Pancreas (tissue), 10 donors: Measurements from ENCODE around the gene GLI1. TPM values are rescaled to one million over a fixed set of nuclear protein-coding genes. Genes with fewer than 3 reads are reported as not detected.
"Not testable (repeated sequence)": the region's sequence is repeated elsewhere in the genome, so short reads cannot be mapped to it uniquely, and the experiment has no call there.

ENCODE experiments used
- ATAC-seq, 4 donors: fragments of 200-7000 bp; cut with Tn5 transposase; one replicate each; pipeline versions ENCODE4 v1.8.0 to v1.9.1; 2020; ENCODE audit warnings: mild to moderate bottlenecking in 4 of 4, moderate library complexity in 4 of 4
- DNase-seq, 6 donors: peaks; one replicate each; pipeline ENCODE4 v3.0.0-alpha.2; 2020
- FAIRE-seq: peaks from 2 replicates; lab custom pipeline; 2012; peaks lifted over from hg19 to GRCh38; lab: Jason Lieb, UNC
- H3K27ac ChIP-seq, 4 donors: fragments of 200-600 bp; sonication (generic); 1 replicate in 3 of 4; 2 replicates in 1 of 4; pipeline versions ENCODE4 v1.5.0 to v1.8.0; 2020
- H3K27me3 ChIP-seq, 4 donors: fragments of 200-600 bp; one replicate each; pipeline ENCODE4 v1.8.0; 2021
- H3K36me3 ChIP-seq, 3 donors: fragments of 200-600 bp; sonication (generic) in 1 of 3; one replicate each; pipeline versions ENCODE4 v1.5.0 to v1.8.0; 2020 to 2021
- H3K4me1 ChIP-seq, 3 donors: fragments of 200-600 bp; one replicate each; pipeline ENCODE4 v1.8.0; 2021
- H3K4me3 ChIP-seq, 4 donors: fragments of 200-600 bp; sonication (generic) in 2 of 4; one replicate each; pipeline versions ENCODE4 v1.5.0 to v1.8.0; 2020 to 2021
- H3K9me3 ChIP-seq, 4 donors: fragments of 200-600 bp; one replicate each; pipeline ENCODE4 v1.8.0; 2021
- WGBS, 2 donors: extraction: QIAGEN DNeasy Blood & Tissue Kit; methylation state at CpG; one replicate each; pipeline ENCODE4 v1.1.7; 2013; 5-methylcytosine and 5-hydroxymethylcytosine counted together
- intact Hi-C, 3 donors: fragments of 100-400 bp; cut with DNase I; formaldehyde crosslinking; loops; one replicate each; pipeline versions ENCODE4 v1.11.1 to v1.14.2; 2022
- polyA plus RNA-seq, 2 donors: library from polyadenylated mRNA; stranded (reverse); fragments of 200-250 nt; gene quantifications; one replicate each; pipeline ENCODE4 v1.2.3, GENCODE V29; 2013
- total RNA-seq, 6 donors: library from RNA; stranded (reverse); fragmentation: NEBNext Ultra II Directional in 4 of 6; extraction: Animal tissue kit (Norgen Biotek cat#: 25700) in 4 of 6; gene quantifications; one replicate each; pipeline versions ENCODE4 v1.2.1 to v1.2.4, GENCODE V29; 2021 to 2023
- TF ChIP-seq, protein P1 (sequence below), 4 donors: fragments of 200-600 bp; sonication (generic) in 3 of 4; IDR thresholded peaks; one replicate each; pipeline versions ENCODE4 v1.5.0 to v1.8.0; 2021; ENCODE audit warnings: antibody characterized with exemption in 4 of 4
- donor health status: healthy with polysubstance abuse.
- donor health status: DM: no; HTN: no; CAD: no; lungs with moderate emphysema.
- donor health status: DM: no; HTN: no; CAD: no.
- donor health status: control.
- donor health status: control.
- donor health status: Bipolar disorder and iron deficiency.
- donor health status: DM: yes; HTN: yes; CAD: no.
- donor health status: DM: no; HTN: no; CAD: no.
- donor health status: DM: no; HTN: no; CAD: no.
- donor health status: DM: yes; HTN: yes; CAD: no.

The GLI1 gene
- total and polyA plus RNA-seq, 8 donors = 0.06 to 2.2 (median 0.46) TPM; not detected in 2

DNA sequence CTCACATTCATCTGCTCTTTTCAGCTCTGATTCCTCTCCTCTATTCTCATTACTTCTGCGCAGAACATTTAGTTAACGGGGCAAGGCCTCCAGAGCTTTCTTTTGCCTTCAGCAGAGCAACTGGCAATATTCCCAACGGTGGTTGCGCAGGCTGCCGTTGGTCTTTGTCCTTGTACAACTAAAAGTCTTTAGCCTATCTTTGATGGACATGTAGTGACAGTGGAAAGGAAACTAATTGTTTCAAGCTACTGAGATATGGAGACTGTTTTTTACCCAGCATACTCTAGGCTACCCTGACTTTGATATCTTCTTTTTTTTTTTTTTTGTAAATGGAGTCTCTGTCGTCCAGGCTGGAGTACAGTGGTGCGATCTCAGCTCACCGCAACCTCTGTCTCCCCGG is 41.3 kb upstream of the GLI1 start:
- intact Hi-C loops = no loop called here
- ATAC-seq (peak in 3 of 4 donors; percentile 32 to 62 (median 52)), FAIRE-seq (no peak)

DNA sequence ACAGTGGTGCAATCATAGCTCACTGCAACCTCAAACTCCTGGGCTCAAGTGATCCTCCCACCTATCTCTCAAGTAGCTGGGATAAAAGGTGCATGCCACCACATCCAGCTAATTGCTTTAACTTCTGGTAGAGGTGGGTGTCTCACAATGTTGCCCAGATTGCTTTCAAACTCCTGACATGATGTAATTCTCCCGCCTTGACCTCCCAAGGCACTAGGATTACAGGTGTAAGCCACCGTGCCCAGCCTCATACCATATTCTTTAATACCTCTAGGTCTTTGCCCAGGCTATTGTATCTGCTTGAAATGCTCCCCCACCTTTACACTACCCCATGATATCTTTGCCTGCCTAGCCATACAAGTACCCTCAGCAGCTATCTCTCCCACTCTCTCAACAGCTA is 40.1 kb upstream of the GLI1 start:
- H3K27ac ChIP-seq = no peak overlapping the region
- intact Hi-C loops = no loop called here
- TF ChIP-seq, protein P1, sequence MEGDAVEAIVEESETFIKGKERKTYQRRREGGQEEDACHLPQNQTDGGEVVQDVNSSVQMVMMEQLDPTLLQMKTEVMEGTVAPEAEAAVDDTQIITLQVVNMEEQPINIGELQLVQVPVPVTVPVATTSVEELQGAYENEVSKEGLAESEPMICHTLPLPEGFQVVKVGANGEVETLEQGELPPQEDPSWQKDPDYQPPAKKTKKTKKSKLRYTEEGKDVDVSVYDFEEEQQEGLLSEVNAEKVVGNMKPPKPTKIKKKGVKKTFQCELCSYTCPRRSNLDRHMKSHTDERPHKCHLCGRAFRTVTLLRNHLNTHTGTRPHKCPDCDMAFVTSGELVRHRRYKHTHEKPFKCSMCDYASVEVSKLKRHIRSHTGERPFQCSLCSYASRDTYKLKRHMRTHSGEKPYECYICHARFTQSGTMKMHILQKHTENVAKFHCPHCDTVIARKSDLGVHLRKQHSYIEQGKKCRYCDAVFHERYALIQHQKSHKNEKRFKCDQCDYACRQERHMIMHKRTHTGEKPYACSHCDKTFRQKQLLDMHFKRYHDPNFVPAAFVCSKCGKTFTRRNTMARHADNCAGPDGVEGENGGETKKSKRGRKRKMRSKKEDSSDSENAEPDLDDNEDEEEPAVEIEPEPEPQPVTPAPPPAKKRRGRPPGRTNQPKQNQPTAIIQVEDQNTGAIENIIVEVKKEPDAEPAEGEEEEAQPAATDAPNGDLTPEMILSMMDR (IDR thresholded peaks at IDR 0.05) = no peak
- H3K27me3 ChIP-seq = no peaks in the 10 kb centered on the region
- no peak overlapping the region for H3K4me3 ChIP-seq
- H3K4me1 ChIP-seq = peaks cover 0 to 2% (median 0%) of the 10 kb centered on the region in 3 donors
- DNase-seq (no peak), ATAC-seq (no peak), FAIRE-seq (no peak)
- H3K9me3 ChIP-seq = no peaks in the 10 kb centered on the region
- H3K36me3 ChIP-seq = no peaks in the 10 kb centered on the region
- WGBS, 2 donors = 96 to 97% methylated on average over 2 of the region's 2 CpGs

More for the DNA sequence above, 41.3 kb upstream of the GLI1 start:
- Histone ChIP-seq H3K27me3 (no peaks in the 10 kb centered on the region), H3K27ac (no peak overlapping the region), H3K4me1 (peaks cover 0 to 2% (median 0%) of the 10 kb centered on the region in 3 donors), H3K36me3 (no peaks in the 10 kb centered on the region), H3K4me3 (no peak overlapping the region), H3K9me3 (no peaks in the 10 kb centered on the region)
- TF ChIP-seq, protein P1 (IDR thresholded peaks at IDR 0.05) = no peak
- DNase-seq = no peak
- WGBS, 2 donors = 52 to 61% methylated on average over 9 of the region's 9 CpGs

DNA sequence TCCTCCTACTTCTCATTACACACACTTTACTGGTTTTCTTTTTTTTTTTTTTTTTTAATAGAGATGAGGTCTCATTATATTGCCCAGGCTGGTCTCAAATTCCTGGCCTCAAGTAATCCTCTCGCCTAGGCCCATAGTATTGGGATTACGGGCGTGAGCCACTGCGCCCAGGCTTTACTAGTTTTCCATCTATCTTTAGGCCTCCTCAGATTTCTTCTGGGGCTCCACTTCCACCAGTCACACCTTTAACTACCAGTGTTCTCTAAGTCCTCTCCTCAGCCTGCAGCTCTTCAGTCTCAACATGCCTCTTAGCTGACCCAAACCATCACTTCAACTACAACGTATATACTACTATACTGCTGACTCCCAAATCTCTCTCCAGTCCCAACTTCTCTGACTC is 39.1 kb upstream of the GLI1 start:
- WGBS, 2 donors = 97% methylated on average over 5 of the region's 5 CpGs
- intact Hi-C loops = no loop called here
- no peaks in the 10 kb centered on the region for H3K9me3 ChIP-seq
- H3K27ac ChIP-seq = no peak overlapping the region
- peaks cover 0 to 2% (median 0%) of the 10 kb centered on the region in 3 donors for H3K4me1 ChIP-seq
- FAIRE-seq (no peak), DNase-seq (no peak), ATAC-seq (no peak)
- H3K36me3 ChIP-seq = no peaks in the 10 kb centered on the region
- no peaks in the 10 kb centered on the region for H3K27me3 ChIP-seq
- TF ChIP-seq, protein P1 (IDR thresholded peaks at IDR 0.05) = no peak
- no peak overlapping the region for H3K4me3 ChIP-seq

DNA sequence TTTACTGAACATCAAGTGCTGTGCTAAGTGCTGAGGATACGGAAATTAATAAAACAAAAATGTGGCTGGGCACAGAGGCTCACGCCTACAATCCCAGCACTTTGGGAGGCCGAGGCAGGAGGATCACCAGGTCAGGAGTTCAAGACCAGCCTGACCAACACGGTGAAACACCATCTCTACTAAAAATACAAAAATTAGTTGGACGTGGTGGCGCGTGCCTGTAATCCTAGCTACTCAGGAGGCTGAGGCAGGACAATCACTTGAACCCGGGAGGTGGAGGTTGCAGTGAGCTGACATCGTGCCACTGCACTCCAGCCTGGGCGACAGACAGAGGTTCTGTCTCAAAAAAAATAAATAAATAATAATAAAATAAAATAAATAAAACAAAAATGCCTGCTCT is 32.6 kb upstream of the GLI1 start:
- not testable (repeated sequence) for ATAC-seq, FAIRE-seq

DNA sequence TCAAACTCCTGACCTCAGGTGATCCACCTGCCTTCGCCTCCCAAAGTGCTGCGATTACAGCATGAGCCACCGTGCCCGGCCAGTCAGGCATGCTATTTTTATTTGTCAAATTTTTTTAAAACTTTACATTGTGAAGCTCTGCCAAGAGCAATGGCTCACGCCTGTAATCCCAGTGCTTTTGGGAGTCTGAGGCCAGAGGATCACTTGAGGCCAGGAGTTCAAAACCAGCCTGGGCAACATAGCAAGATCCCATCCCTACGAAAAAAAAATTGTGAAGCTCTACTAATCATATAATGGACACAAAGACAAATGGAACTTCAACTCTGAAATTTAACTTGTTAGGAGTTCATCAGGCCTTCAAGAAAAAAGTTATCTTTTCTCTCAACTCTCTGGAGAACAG is 30.6 kb upstream of the GLI1 start:
- ATAC-seq (no peak), DNase-seq (no peak), FAIRE-seq (no peak)
- TF ChIP-seq, protein P1 (IDR thresholded peaks at IDR 0.05) = no peak
- no peaks in the 10 kb centered on the region for H3K36me3 ChIP-seq
- WGBS, 2 donors = 66 to 74% methylated on average over 6 of the region's 6 CpGs
- intact Hi-C loops = no loop called here
- no peak overlapping the region for H3K27ac ChIP-seq
- peaks cover 0 to 7% (median 6%) of the 10 kb centered on the region in 3 donors for H3K4me1 ChIP-seq
- no peaks in the 10 kb centered on the region for H3K9me3 ChIP-seq
- H3K4me3 ChIP-seq = peak overlapping the region in 1 of 4 donors; percentile 68
- no peaks in the 10 kb centered on the region for H3K27me3 ChIP-seq

More for the DNA sequence above, 32.6 kb upstream of the GLI1 start:
- H3K27ac ChIP-seq, H3K36me3 ChIP-seq, intact Hi-C loops, DNase-seq, H3K27me3 ChIP-seq, H3K4me1 ChIP-seq, H3K9me3 ChIP-seq, H3K4me3 ChIP-seq: not testable (repeated sequence)
- 95 to 97% methylated on average over 10 of the region's 10 CpGs for WGBS, 2 donors
